Calu3 (cell line): ENCODE measurements around the gene JAKMIP3. TPM values are rescaled to one million over a fixed set of nuclear protein-coding genes. Genes with fewer than 3 reads are reported as not detected.

Experiments used
- BruUV-seq: library from RNA; stranded (reverse); fragments of 400-500 nt; replicated peaks from 2 replicates; lab custom pipeline; 2021; lab: Mats Ljungman, UMichigan
- CTCF ChIA-PET: fragments of 300-600 bp; sonication (Branson Sonifier 250); formaldehyde crosslinking; loops from one replicate; lab custom pipeline; 2022; ENCODE audit warnings: antibody characterized with exemption; lab: Charles Lee
- DNase-seq: peaks from one replicate; pipeline ENCODE4 v3.0.0; 2022
- H3K27ac Mint-ChIP-seq: one replicate; pipeline ENCODE4 v1.8.0; 2022; ENCODE audit warnings: mixed read lengths; ENCODE audit not compliant: unreplicated experiment
- H3K27me3 Mint-ChIP-seq: one replicate; pipeline ENCODE4 v1.8.0; 2022; ENCODE audit warnings: mixed read lengths; ENCODE audit not compliant: unreplicated experiment
- H3K36me3 Mint-ChIP-seq: one replicate; pipeline ENCODE4 v1.8.0; 2022; ENCODE audit warnings: mild to moderate bottlenecking, moderate library complexity, mixed read lengths; ENCODE audit not compliant: insufficient read depth, unreplicated experiment
- H3K4me1 Mint-ChIP-seq: one replicate; pipeline ENCODE4 v1.8.0; 2022; ENCODE audit warnings: mild to moderate bottlenecking, low read depth, mixed read lengths; ENCODE audit not compliant: unreplicated experiment
- H3K4me3 Mint-ChIP-seq: one replicate; pipeline ENCODE4 v1.8.0; 2022; ENCODE audit warnings: mild to moderate bottlenecking, low read depth, moderate library complexity, mixed read lengths; ENCODE audit not compliant: unreplicated experiment
- H3K9me3 Mint-ChIP-seq: one replicate; pipeline ENCODE4 v1.8.0; 2022; ENCODE audit warnings: low read depth, mixed read lengths; ENCODE audit not compliant: unreplicated experiment
- CTCF ChIP-seq: fragments of 200-600 bp; IDR thresholded peaks from one replicate; pipeline ENCODE4 v1.8.0; 2022; ENCODE audit warnings: antibody characterized with exemption; ENCODE audit not compliant: unreplicated experiment
- intact Hi-C: fragments of 100-400 bp; cut with micrococcal nuclease; formaldehyde crosslinking; loops from one replicate; pipeline ENCODE4 v1.10.0; 2022; ENCODE audit not compliant: unreplicated experiment
- total RNA-seq: library from RNA; stranded (reverse); gene quantifications from 2 replicates; pipeline ENCODE4 v1.2.3, GENCODE V29; 2022

The JAKMIP3 gene
- total RNA-seq, 1 experiment from 2014 or later: 0.05 TPM

- no peak for DNase-seq
- H3K4me1 Mint-ChIP-seq: no peaks in the 10 kb centered on the region
- H3K9me3 Mint-ChIP-seq: no peaks in the 10 kb centered on the region
- CTCF ChIA-PET: no interaction called here
- H3K36me3 Mint-ChIP-seq: no peaks in the 10 kb centered on the region
- no TSS peak for BruUV-seq
- peaks cover 89% of the 10 kb centered on the region for H3K27me3 Mint-ChIP-seq
- intact Hi-C loops: no loop called here
- H3K27ac Mint-ChIP-seq: no peak overlapping the region
- no peak for TF ChIP-seq CTCF
- H3K4me3 Mint-ChIP-seq: no peak overlapping the region
Measured at GRCh38 chr10:132043861-132044695, 21.7 kb upstream of the JAKMIP3 start.

- Mint-ChIP-seq H3K4me3 (no peak overlapping the region), H3K36me3 (no peaks in the 10 kb centered on the region), H3K9me3 (no peaks in the 10 kb centered on the region), H3K27me3 (peaks cover 95% of the 10 kb centered on the region), H3K27ac (no peak overlapping the region), H3K4me1 (no peaks in the 10 kb centered on the region)
- intact Hi-C loops: no loop called here
- CTCF ChIA-PET: no interaction called here
- no TSS peak for BruUV-seq
- no peak for DNase-seq
- no peak for TF ChIP-seq CTCF
Measured at GRCh38 chr10:132044803-132045202, 20.9 kb upstream of the JAKMIP3 start.

- DNase-seq: no peak
- no peak for TF ChIP-seq CTCF
- CTCF ChIA-PET: no interaction called here
- no peak overlapping the region for H3K27ac Mint-ChIP-seq
- no peaks in the 10 kb centered on the region for H3K9me3 Mint-ChIP-seq
- intact Hi-C loops: no loop called here
- H3K4me1 Mint-ChIP-seq: no peaks in the 10 kb centered on the region
- peaks cover 95% of the 10 kb centered on the region for H3K27me3 Mint-ChIP-seq
- BruUV-seq: no TSS peak
- H3K36me3 Mint-ChIP-seq: no peaks in the 10 kb centered on the region
- H3K4me3 Mint-ChIP-seq: no peak overlapping the region
Measured at GRCh38 chr10:132045324-132045723, 20.4 kb upstream of the JAKMIP3 start.

- intact Hi-C loops: no loop called here
Measured at GRCh38 chr10:132047575-132048293, 18.0 kb upstream of the JAKMIP3 start.

More at GRCh38 chr10:132047575-132048293, 18.0 kb upstream of the JAKMIP3 start:
- CTCF ChIA-PET: no interaction called here
- no peak overlapping the region for H3K4me3 Mint-ChIP-seq
- peaks cover 74% of the 10 kb centered on the region for H3K27me3 Mint-ChIP-seq
- no peaks in the 10 kb centered on the region for H3K36me3 Mint-ChIP-seq
- no peak for TF ChIP-seq CTCF
- no peak overlapping the region for H3K27ac Mint-ChIP-seq
- DNase-seq: no peak
- no TSS peak for BruUV-seq
- H3K4me1 Mint-ChIP-seq: no peaks in the 10 kb centered on the region
- peaks cover 2% of the 10 kb centered on the region for H3K9me3 Mint-ChIP-seq
